ENCODE results near the gene IMPG1. TPM values are rescaled to one million over a fixed set of nuclear protein-coding genes. Genes with fewer than 3 reads are reported as not detected.

The IMPG1 gene
- total RNA-seq, 2 donors from 2014 or later = not detected

- H3K9ac ChIP-seq (ENCODE audit: extremely low read depth, low read length, poor library complexity, severe bottlenecking) = no peak overlapping the region
- no peaks in the 10 kb centered on the region for H3K36me3 Mint-ChIP-seq (ENCODE audit: low read depth)
- DNase-seq = no peak
- H3K9me3 Mint-ChIP-seq = no peaks in the 10 kb centered on the region
- 90 to 96% methylated on average over 2 of the region's 2 CpGs for WGBS, 2 experiments (ENCODE audit: insufficient coverage in 1 of 2, insufficient read length in 1 of 2)
- H3K36me3 ChIP-seq (ENCODE audit: control insufficient read depth, insufficient read depth, low read length) = no peaks in the 10 kb centered on the region
- H3K27me3 Mint-ChIP-seq (ENCODE audit: insufficient read depth) = no peaks in the 10 kb centered on the region
- TF ChIP-seq CTCF (conservative IDR thresholded peaks at IDR 0.05) = no peak
- H3K27me3 ChIP-seq (ENCODE audit: control insufficient read depth, insufficient read depth, low read length, poor library complexity, severe bottlenecking) = no peaks in the 10 kb centered on the region
- no peak overlapping the region for H3K4me3 Mint-ChIP-seq
- H3K27ac ChIP-seq (ENCODE audit: low read depth, low read length) = no peak overlapping the region
- no peaks in the 10 kb centered on the region for H3K4me1 ChIP-seq (ENCODE audit: control insufficient read depth, insufficient read depth, low read length)
- no peaks in the 10 kb centered on the region for H3K9me3 ChIP-seq (ENCODE audit: control insufficient read depth, low read length)
- no peak overlapping the region for H3K27ac Mint-ChIP-seq
- H3K4me1 Mint-ChIP-seq = no peaks in the 10 kb centered on the region
- no peak overlapping the region for H3K4me3 ChIP-seq (ENCODE audit: low read length)
Measured at GRCh38 chr6:75970093-75970492, 102.4 kb downstream of the IMPG1 start.

DNA sequence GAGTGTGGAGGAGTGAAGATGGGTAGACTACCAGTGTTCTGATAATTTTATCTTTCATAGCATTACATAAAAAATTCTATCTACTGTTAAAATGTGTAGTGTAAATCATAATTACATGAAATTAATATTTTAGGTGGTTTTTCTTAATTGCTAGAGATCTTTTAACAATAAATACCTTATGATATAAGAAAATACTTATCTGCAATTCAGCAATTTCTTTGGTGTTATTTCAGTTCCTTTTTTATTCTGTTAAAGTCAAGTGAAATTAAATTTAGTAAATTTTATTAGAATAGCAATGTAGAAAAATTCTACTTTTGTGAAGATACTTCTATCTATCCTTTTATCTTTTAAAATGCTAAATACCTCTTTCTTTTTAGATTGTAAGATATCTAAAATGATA, 104.3 kb downstream of the IMPG1 start:
- no peak for TF ChIP-seq CTCF (conservative IDR thresholded peaks at IDR 0.05)
- no peaks in the 10 kb centered on the region for H3K9me3 ChIP-seq (ENCODE audit: control insufficient read depth, low read length)
- no peaks in the 10 kb centered on the region for H3K4me1 ChIP-seq (ENCODE audit: control insufficient read depth, insufficient read depth, low read length)
- Mint-ChIP-seq H3K9me3 (no peaks in the 10 kb centered on the region), H3K27me3 (ENCODE audit: insufficient read depth) (no peaks in the 10 kb centered on the region), H3K27ac (no peak overlapping the region), H3K4me3 (no peak overlapping the region), H3K4me1 (no peaks in the 10 kb centered on the region), H3K36me3 (ENCODE audit: low read depth) (no peaks in the 10 kb centered on the region)
- H3K36me3 ChIP-seq (ENCODE audit: control insufficient read depth, insufficient read depth, low read length) = no peaks in the 10 kb centered on the region
- no peak for DNase-seq
- no peak overlapping the region for H3K4me3 ChIP-seq (ENCODE audit: low read length)
- H3K27me3 ChIP-seq (ENCODE audit: control insufficient read depth, insufficient read depth, low read length, poor library complexity, severe bottlenecking) = no peaks in the 10 kb centered on the region
- H3K9ac ChIP-seq (ENCODE audit: extremely low read depth, low read length, poor library complexity, severe bottlenecking) = no peak overlapping the region
- no peak overlapping the region for H3K27ac ChIP-seq (ENCODE audit: low read depth, low read length)

DNA sequence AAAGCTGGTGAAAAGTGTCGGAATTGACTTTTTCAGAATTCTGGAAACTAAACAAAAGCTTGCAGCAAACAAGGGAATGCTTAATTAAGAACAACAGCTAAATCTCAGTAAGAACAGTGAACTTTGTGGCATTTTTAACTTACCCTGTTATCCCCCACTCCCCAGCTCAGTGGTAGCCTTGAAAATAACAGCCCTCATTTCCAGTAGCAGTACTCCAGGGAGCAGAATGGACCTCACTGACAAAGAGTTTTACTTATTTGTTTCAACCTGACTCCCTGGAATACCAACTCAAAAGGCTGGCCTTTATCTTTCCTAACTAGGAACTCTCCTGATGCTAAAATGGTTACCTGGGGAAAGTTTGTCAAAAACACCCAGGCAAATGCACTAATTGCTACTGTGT, 108.9 kb downstream of the IMPG1 start:
- no peaks in the 10 kb centered on the region for H3K4me1 ChIP-seq (ENCODE audit: control insufficient read depth, insufficient read depth, low read length)
- H3K36me3 Mint-ChIP-seq (ENCODE audit: low read depth) = no peaks in the 10 kb centered on the region
- no peaks in the 10 kb centered on the region for H3K36me3 ChIP-seq (ENCODE audit: control insufficient read depth, insufficient read depth, low read length)
- H3K9me3 Mint-ChIP-seq = peaks cover 5% of the 10 kb centered on the region
- 100% methylated on average over 1 of the region's 1 CpG for WGBS, 2 experiments (ENCODE audit: insufficient coverage in 1 of 2, insufficient read length in 1 of 2)
- no peak overlapping the region for H3K4me3 Mint-ChIP-seq
- no peak overlapping the region for H3K9ac ChIP-seq (ENCODE audit: extremely low read depth, low read length, poor library complexity, severe bottlenecking)
- H3K27me3 Mint-ChIP-seq (ENCODE audit: insufficient read depth) = no peaks in the 10 kb centered on the region
- no peak for TF ChIP-seq CTCF (conservative IDR thresholded peaks at IDR 0.05)
- H3K27ac Mint-ChIP-seq = no peak overlapping the region
- no peak for DNase-seq
- H3K4me3 ChIP-seq (ENCODE audit: low read length) = no peak overlapping the region
- H3K27me3 ChIP-seq (ENCODE audit: control insufficient read depth, insufficient read depth, low read length, poor library complexity, severe bottlenecking) = no peaks in the 10 kb centered on the region
- no peaks in the 10 kb centered on the region for H3K9me3 ChIP-seq (ENCODE audit: control insufficient read depth, low read length)
- H3K4me1 Mint-ChIP-seq = no peaks in the 10 kb centered on the region
- no peak overlapping the region for H3K27ac ChIP-seq (ENCODE audit: low read depth, low read length)

Measured in endodermal cell (in vitro differentiated cells).